GM23248 (cell line): ENCODE results near the gene COL5A3. TPM values are rescaled to one million over a fixed set of nuclear protein-coding genes. Genes with fewer than 3 reads are reported as not detected.

Experiments used
- DNase-seq: peaks from one replicate; pipeline ENCODE4 v3.0.0-alpha.2; 2015
- H2AFZ ChIP-seq: fragments of 200-600 bp; sonication (generic); 2 replicates; pipeline ENCODE4 v1.6.1; 2016; ENCODE audit warnings: antibody characterized with exemption
- H3F3A ChIP-seq: fragments of 200-600 bp; sonication (generic); 2 replicates; pipeline ENCODE4 v1.6.1; 2016; ENCODE audit warnings: mild to moderate bottlenecking, antibody characterized with exemption, mixed run types; ENCODE audit not compliant: insufficient read depth
- H3K27ac ChIP-seq: fragments of 200-600 bp; sonication (generic); 2 replicates; pipeline ENCODE4 v1.5.1; 2016; ENCODE audit warnings: mild to moderate bottlenecking
- H3K27me3 ChIP-seq: fragments of 200-600 bp; sonication (generic); replicated peaks from 2 replicates; pipeline ENCODE4 v1.6.1; 2016; ENCODE audit warnings: mild to moderate bottlenecking; ENCODE audit not compliant: insufficient read depth
- H3K36me3 ChIP-seq: fragments of 200-600 bp; sonication (generic); 2 replicates; pipeline ENCODE4 v1.6.1; 2016; ENCODE audit warnings: low read depth, mild to moderate bottlenecking
- H3K4me1 ChIP-seq: fragments of 200-600 bp; sonication (generic); 2 replicates; pipeline ENCODE4 v1.6.1; 2016; ENCODE audit warnings: mild to moderate bottlenecking; ENCODE audit not compliant: insufficient read depth
- H3K4me2 ChIP-seq: fragments of 200-600 bp; sonication (generic); one replicate; pipeline ENCODE4 v1.6.1; 2016; ENCODE audit warnings: mild to moderate bottlenecking; ENCODE audit not compliant: unreplicated experiment
- H3K4me3 ChIP-seq: fragments of 200-600 bp; sonication (generic); 2 replicates; pipeline ENCODE4 v1.5.1; 2016; ENCODE audit warnings: mild to moderate bottlenecking
- H3K79me2 ChIP-seq: fragments of 200-600 bp; sonication (generic); 2 replicates; pipeline ENCODE4 v1.6.1; 2016; ENCODE audit warnings: mild to moderate bottlenecking; ENCODE audit not compliant: insufficient read depth
- H3K9ac ChIP-seq: fragments of 200-600 bp; sonication (generic); 2 replicates; pipeline ENCODE4 v1.6.1; 2016; ENCODE audit warnings: mild to moderate bottlenecking
- H3K9me2 ChIP-seq: fragments of 200-600 bp; sonication (generic); 2 replicates; pipeline ENCODE4 v1.6.1; 2016; ENCODE audit warnings: mixed run types, mild to moderate bottlenecking, moderate library complexity; ENCODE audit not compliant: insufficient read depth
- H3K9me3 ChIP-seq: fragments of 200-600 bp; sonication (generic); one replicate; pipeline ENCODE4 v1.6.1; 2017; ENCODE audit warnings: low read depth
- H4K20me1 ChIP-seq: fragments of 200-600 bp; sonication (generic); 2 replicates; pipeline ENCODE4 v1.6.0; 2016; ENCODE audit not compliant: insufficient read depth
- EZH2 ChIP-seq: fragments of 200-600 bp; sonication (generic); IDR thresholded peaks from 2 replicates; pipeline ENCODE4 v1.6.1; 2018; ENCODE audit warnings: antibody characterized with exemption, mild to moderate bottlenecking; ENCODE audit not compliant: insufficient read depth, poor library complexity, severe bottlenecking
- EZH2phosphoT487 ChIP-seq: fragments of 200-600 bp; sonication (generic); IDR thresholded peaks from 2 replicates; pipeline ENCODE4 v1.6.1; 2018; ENCODE audit warnings: antibody characterized with exemption, moderate library complexity, mild to moderate bottlenecking, low read depth; ENCODE audit not compliant: insufficient read depth
- WGBS, 2 experiments: methylation state at CpG; one replicate each; pipeline ENCODE4 v1.1.6; 2015 to 2017; ENCODE audit warnings: low lambda C conversion rate in 2 of 2, low coverage in 1 of 2; ENCODE audit errors: missing lambda C conversion rate in 2 of 2; 5-methylcytosine and 5-hydroxymethylcytosine counted together
- in situ Hi-C: fragments of 300-500 bp; cut with MboI; formaldehyde crosslinking; loops from 2 replicates; pipeline ENCODE4 v1.15.0; 2020
- polyA plus RNA-seq: library from polyadenylated mRNA; unstranded; fragments of >200 nt; fragmentation: Nextera tagmentation; extraction: Ambion mirVana; gene quantifications from 2 replicates; pipeline ENCODE4 v1.2.1, GENCODE V29; 2016
- total RNA-seq: library from RNA; depleted of rRNA; stranded (reverse); fragments of >200 nt; shearing (Covaris generic); gene quantifications from 2 replicates; pipeline ENCODE4 v1.2.3, GENCODE V29; 2014

The COL5A3 gene
- total and polyA plus RNA-seq, 2 experiments from 2014 or later, result 4.2 to 22.8 TPM

GRCh38 chr19:10018786-10019185, 8.5 kb upstream of the COL5A3 start:
- Histone ChIP-seq H3K4me1 (peaks cover 15% of the 10 kb centered on the region), H3K9me3 (no peaks in the 10 kb centered on the region), H3K9me2 (no peaks in the 10 kb centered on the region), H3F3A (peaks cover 7% of the 10 kb centered on the region; the same call in 1 of the 2 replicates), H3K27ac (peak overlapping the region; percentile 70), H3K27me3 (no peaks in the 10 kb centered on the region), H3K36me3 (no peaks in the 10 kb centered on the region), H3K79me2 (no peaks in the 10 kb centered on the region), H4K20me1 (no peaks in the 10 kb centered on the region), H2AFZ (no peak overlapping the region), H3K4me3 (no peak overlapping the region), H3K4me2 (no peak overlapping the region), H3K9ac (peak overlapping the region; percentile 50)
- WGBS, 2 experiments, result 85 to 92% methylated on average over 9 of the region's 9 CpGs
- no peak for TF ChIP-seq EZH2
- TF ChIP-seq EZH2phosphoT487, result no peak
- DNase-seq, result no peak
- in situ Hi-C loops, result no loop called here

GRCh38 chr19:10018263-10018662, 8.0 kb upstream of the COL5A3 start:
- in situ Hi-C loops, result no loop called here
- H3K36me3 ChIP-seq, result no peaks in the 10 kb centered on the region
- peaks cover 7% of the 10 kb centered on the region; the same call in 1 of the 2 replicates for H3F3A ChIP-seq
- H3K4me2 ChIP-seq, result no peak overlapping the region
- H3K9me2 ChIP-seq, result no peaks in the 10 kb centered on the region
- no peak overlapping the region for H2AFZ ChIP-seq
- H3K9me3 ChIP-seq, result no peaks in the 10 kb centered on the region
- peak overlapping the region; percentile 50 for H3K9ac ChIP-seq
- H4K20me1 ChIP-seq, result no peaks in the 10 kb centered on the region
- peak; percentile 84 for DNase-seq
- H3K27me3 ChIP-seq, result no peaks in the 10 kb centered on the region
- no peaks in the 10 kb centered on the region for H3K79me2 ChIP-seq
- TF ChIP-seq EZH2 (no peak), EZH2phosphoT487 (no peak)
- H3K4me1 ChIP-seq, result peaks cover 15% of the 10 kb centered on the region
- H3K27ac ChIP-seq, result peak overlapping the region; percentile 70
- WGBS, 2 experiments, result 13 to 22% methylated on average over 3 of the region's 3 CpGs
- H3K4me3 ChIP-seq, result no peak overlapping the region

- Histone ChIP-seq H3K79me2 (no peaks in the 10 kb centered on the region), H3K27ac (no peak overlapping the region), H3K27me3 (no peaks in the 10 kb centered on the region), H3K4me2 (no peak overlapping the region), H3K36me3 (no peaks in the 10 kb centered on the region), H3F3A (peaks cover 10% of the 10 kb centered on the region; the same call in 1 of the 2 replicates), H3K9me3 (no peaks in the 10 kb centered on the region), H3K4me1 (peaks cover 17% of the 10 kb centered on the region), H3K9me2 (no peaks in the 10 kb centered on the region), H2AFZ (no peak overlapping the region), H3K9ac (no peak overlapping the region), H3K4me3 (no peak overlapping the region), H4K20me1 (no peaks in the 10 kb centered on the region)
- DNase-seq, result no peak
- no peak for TF ChIP-seq EZH2phosphoT487
- TF ChIP-seq EZH2, result no peak
- in situ Hi-C loops, result no loop called here
- 65 to 75% methylated on average over 6 of the region's 6 CpGs for WGBS, 2 experiments
Observed at GRCh38 chr19:10013834-10014618, 3.7 kb upstream of the COL5A3 start.

DNA sequence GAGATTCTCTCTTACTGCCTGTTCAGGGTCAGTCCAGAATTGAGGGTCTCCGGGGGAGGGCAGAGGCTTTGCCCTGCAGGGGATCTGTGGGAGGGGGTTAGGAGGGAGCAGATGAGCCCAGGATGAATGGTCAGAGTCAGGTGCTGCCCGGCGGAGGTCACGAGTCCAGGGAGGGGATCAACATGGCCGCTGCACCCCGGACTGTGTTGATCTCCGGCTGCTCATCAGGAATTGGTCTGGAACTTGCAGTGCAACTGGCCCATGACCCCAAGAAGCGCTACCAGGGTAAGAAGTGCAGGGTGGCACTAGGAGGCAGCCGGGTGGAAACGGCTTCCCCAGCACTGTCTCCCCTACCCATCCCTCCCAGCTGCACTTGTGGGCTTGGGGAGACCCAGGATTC, 3.0 kb upstream of the COL5A3 start, which contains the start of gene RDH8:
TSS of gene RDH8 (plus strand) at position 168 of the 400 bp plus-strand sequence. CDS start at position 183, 15 bp downstream.
- H3K27ac ChIP-seq, result no peak within 1 kb of the TSS
- WGBS, 2 experiments, result 52 to 59% methylated on average over 8 of the region's 10 CpGs
- DNase-seq, result no peak
- TF ChIP-seq EZH2 (no peak), EZH2phosphoT487 (no peak)
- H3K27me3 ChIP-seq, result no peaks in the 10 kb centered on the region
- in situ Hi-C loops, result no loop called here
- no peak within 1 kb of the TSS for H3K4me3 ChIP-seq
- H3K4me2 ChIP-seq, result no peak within 1 kb of the TSS
- H3F3A ChIP-seq, result peaks cover 7% of the 10 kb centered on the region
- no peaks in the 10 kb centered on the region for H3K9me3 ChIP-seq
- no peaks in the 10 kb centered on the region for H3K36me3 ChIP-seq
- no peaks in the 10 kb centered on the region for H4K20me1 ChIP-seq
- H3K4me1 ChIP-seq, result peaks cover 14% of the 10 kb centered on the region
- H3K9ac ChIP-seq, result no peak within 1 kb of the TSS
- H2AFZ ChIP-seq, result no peak within 1 kb of the TSS
- no peaks in the 10 kb centered on the region for H3K79me2 ChIP-seq
- no peaks in the 10 kb centered on the region for H3K9me2 ChIP-seq
